ENCODE measurements around the gene FAM110C.

DNA sequence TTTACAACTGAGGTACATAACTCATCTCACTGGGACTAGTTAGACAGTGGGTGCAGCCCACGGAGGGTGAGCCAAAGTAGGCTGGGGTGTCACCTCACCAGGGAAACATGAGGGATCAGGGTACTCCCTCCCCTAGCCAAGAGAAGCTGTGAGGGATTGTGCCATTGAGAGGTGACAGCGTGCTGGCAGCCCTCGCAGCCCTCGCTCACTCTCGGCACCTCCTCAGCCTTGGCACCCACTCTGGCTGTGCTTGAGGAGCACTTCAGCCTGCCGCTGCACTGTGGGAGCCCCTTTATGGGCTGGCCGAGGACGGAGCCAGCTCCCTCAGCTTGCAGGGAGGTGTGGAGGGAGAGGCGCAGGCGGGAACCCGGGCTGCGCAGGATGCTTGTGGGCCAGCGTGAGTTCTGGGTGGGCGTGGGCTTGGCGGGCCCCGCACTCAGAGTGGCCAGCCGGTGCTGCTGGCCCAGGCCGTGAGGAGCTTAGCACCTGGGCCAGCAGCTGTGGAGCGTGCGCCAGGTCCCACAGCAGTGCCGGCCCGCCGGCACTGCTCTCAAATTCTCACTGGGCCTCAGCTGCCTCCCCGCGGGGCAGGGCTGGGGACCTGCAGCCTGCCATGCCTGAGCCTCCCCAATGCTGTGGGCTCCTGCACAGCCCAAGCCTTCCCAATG lies 44.5 kb upstream of the FAM110C start:
- TF ChIP-seq, protein P1, sequence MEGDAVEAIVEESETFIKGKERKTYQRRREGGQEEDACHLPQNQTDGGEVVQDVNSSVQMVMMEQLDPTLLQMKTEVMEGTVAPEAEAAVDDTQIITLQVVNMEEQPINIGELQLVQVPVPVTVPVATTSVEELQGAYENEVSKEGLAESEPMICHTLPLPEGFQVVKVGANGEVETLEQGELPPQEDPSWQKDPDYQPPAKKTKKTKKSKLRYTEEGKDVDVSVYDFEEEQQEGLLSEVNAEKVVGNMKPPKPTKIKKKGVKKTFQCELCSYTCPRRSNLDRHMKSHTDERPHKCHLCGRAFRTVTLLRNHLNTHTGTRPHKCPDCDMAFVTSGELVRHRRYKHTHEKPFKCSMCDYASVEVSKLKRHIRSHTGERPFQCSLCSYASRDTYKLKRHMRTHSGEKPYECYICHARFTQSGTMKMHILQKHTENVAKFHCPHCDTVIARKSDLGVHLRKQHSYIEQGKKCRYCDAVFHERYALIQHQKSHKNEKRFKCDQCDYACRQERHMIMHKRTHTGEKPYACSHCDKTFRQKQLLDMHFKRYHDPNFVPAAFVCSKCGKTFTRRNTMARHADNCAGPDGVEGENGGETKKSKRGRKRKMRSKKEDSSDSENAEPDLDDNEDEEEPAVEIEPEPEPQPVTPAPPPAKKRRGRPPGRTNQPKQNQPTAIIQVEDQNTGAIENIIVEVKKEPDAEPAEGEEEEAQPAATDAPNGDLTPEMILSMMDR (IDR thresholded peaks at IDR 0.05; ENCODE audit: borderline replicate concordance, extremely low read depth, low read length, poor library complexity, severe bottlenecking) = no peak
- no peak for TF ChIP-seq EZH2 (IDR thresholded peaks at IDR 0.05; ENCODE audit: borderline replicate concordance, low read depth, low read length, severe bottlenecking)
